Measurements from ENCODE around the gene APLF. TPM values are rescaled to one million over a fixed set of nuclear protein-coding genes. Genes with fewer than 3 reads are reported as not detected.

Gene APLF
- total RNA-seq, 1 donor from 2014 or later: 2.9 TPM

DNA sequence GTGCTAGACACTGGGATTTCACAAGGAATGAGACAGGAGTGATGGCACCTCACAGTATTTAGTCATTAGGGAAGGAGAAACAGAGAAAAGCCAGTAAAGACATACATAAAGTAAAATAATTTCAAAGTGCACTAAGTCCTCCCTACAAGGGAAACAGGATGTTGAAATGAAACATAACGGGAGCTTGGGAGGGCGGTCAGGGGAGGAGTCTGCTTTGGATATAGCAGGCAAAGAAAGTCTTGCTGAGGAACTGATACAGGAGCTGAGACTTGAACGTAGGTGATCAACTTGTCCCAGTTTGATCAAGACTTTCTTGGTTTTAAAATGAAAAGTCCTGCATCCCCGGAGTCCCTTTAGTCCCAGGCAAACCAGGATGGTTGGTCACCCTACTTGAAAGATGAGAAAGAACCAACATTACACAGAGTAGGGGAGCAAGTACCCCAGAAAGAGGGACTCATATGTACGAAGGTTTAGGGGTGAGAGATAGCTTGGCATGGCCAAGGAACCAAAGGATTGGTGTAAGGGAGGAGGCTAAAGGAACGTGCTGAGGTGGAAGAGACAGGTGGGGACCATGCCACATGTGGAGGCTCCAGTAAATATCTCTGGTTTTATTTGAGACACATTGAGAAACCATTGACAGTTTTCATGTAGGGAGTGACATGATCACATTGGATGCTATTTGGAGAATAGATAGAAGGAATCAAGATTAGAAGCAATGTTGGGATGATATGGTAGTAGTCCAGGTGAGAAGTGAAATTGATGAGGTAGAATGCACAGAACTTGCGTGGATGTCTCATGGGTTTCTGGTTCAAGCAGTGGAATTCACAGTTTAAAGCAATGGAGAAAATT lies 28.7 kb upstream of the APLF start:
- intact Hi-C loops (cut with micrococcal nuclease): no loop called here

DNA sequence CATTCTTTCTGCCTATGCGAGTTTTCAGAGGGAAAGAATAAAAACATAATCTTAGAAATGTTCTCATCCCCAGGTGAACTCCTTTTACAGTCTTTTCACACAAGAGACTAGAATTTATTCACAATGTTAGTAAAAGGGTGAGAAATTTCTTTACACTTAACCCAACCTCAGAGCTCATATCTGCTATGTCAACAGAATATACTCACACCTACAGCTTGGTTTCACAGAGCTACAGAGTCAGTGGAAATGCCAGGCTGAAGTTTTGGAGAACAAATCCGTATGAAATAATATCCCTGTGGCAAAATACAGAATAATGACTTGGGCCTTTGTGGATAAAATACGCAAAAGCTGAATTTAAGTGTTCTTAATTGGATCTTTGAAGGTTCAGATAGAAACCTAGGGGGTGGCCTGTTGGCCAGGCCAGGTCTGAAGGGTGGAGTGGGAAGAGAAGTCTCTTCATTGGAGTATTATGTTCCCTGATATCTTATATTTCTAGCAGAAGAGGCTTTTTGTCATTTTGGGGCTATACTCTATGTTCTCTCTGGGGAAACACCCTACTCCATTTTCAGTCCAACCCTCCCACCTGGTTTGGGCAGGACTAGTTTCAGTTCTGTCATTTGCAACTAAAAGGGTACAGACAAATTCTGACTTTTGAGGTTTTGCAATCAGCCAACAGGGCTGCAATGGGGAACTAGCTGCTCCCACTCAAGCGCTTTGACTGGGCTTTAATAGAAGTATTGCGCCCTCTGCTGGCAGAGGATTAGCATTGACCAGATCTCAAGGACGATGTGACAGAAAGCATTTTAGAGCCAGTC lies 26.0 kb upstream of the APLF start:
- intact Hi-C loops (cut with micrococcal nuclease): loop anchor here (1.0 to 10.0 kb wide), 5 partner anchors 64 to 319 kb away; partner anchors contain the start of gene PPP3R1

DNA sequence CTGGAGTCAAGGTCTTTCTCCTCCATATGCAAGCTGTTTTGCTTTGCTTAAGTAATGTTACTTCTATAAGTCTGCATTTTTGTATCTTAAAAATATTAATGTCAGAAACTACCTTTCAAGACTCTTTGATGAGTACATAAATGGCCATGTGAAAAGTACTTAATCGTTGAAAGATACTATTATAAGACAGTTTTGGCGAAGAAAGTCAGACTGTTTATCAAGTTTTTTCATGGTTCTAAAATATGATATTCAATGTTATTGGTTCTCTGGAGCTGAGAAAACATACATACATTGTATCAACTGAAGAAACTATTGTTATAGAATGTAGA lies 25.4 kb upstream of the APLF start:
- intact Hi-C loops (cut with micrococcal nuclease): loop anchor here (1.0 to 10.0 kb wide), 5 partner anchors 65 to 320 kb away; partner anchors contain the start of gene PPP3R1

DNA sequence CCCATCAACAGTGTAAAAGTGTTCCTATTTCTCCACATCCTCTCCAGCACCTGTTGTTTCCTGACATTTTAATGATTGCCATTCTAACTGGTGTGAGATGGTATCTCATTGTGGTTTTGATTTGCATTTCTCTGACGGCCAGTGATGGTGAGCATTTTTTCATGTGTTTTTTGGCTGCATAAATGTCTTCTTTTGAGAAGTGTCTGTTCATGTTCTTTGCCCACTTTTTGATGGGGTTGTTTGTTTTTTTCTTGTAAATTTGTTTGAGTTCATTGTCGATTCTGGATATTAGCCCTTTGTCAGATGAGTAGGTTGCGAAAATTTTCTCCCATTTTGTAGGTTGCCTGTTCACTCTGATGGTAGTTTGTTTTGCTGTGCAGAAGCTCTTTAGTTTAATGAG lies 21.0 kb upstream of the APLF start:
- intact Hi-C loops (cut with micrococcal nuclease): loop anchor here (10.0 kb wide), 1 partner anchor 162 kb away; no protein-coding TSS in a partner anchor

DNA sequence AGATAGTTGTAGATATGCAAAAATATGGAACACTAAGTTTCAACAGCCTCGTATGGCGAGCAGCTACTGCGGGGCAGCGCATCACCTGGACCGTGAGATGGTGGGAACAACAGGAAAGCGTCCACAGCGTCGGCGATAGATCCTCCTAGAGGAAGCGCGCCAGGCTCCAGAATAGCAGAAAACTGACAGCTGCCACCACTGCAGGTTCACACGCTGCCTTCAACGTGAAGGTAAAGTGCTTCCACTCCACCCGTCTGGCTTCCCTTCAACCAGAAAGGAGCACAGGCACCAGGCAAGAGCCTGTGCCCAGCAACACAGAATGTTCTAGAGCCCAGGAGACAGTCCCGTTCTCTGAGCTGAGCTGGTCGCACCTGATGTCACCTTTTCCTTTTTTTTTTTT lies 20.3 kb upstream of the APLF start:
- intact Hi-C loops (cut with micrococcal nuclease): loop anchor here (10.0 kb wide), 1 partner anchor 162 kb away; no protein-coding TSS in a partner anchor

DNA sequence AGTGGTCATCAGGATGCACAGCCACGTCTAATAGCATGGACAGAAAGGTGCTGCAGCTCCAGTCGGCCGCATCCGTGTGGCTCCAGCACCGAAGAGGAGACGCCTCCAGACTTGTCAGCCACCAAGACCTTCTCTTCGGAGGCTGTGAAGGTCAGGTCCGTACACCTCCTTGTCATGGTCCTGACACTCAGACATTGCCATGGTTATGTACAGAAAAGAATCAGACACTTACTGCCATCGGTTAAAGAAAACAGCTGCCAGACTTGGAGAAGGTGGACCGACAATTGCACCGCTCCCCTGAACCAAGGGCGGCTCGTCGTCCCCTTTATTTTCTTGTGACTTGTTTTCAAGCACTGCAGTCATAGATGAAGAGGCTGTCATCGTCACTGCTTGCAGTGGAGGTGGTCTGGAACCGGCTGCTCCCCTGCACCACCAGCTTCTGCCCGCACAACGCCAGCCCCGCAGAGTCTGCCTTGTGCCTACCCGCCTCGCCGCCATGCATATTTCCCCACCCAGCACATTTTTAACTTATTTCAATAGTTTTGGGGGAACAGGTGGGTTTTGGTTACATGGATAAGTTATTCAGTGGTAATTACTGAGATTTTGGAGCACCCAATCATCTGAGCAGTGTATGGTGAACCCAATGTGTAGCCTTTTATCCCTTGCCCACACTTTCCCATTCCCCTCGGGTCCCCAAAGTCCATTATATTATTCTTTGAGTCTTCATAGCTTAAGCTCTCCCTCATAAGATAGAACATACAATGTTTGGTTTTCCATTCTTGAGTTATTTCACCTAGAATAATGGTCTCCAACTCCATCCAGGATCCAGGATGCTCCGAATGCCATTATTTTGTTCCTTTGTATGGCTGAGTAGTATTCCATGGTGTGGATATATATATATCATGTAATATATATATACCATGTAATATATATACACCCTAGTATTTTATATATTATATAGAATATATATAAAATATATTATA lies 18.4 kb upstream of the APLF start:
- intact Hi-C loops (cut with micrococcal nuclease): loop anchor here (10.0 kb wide), 1 partner anchor 164 kb away; no protein-coding TSS in a partner anchor

DNA sequence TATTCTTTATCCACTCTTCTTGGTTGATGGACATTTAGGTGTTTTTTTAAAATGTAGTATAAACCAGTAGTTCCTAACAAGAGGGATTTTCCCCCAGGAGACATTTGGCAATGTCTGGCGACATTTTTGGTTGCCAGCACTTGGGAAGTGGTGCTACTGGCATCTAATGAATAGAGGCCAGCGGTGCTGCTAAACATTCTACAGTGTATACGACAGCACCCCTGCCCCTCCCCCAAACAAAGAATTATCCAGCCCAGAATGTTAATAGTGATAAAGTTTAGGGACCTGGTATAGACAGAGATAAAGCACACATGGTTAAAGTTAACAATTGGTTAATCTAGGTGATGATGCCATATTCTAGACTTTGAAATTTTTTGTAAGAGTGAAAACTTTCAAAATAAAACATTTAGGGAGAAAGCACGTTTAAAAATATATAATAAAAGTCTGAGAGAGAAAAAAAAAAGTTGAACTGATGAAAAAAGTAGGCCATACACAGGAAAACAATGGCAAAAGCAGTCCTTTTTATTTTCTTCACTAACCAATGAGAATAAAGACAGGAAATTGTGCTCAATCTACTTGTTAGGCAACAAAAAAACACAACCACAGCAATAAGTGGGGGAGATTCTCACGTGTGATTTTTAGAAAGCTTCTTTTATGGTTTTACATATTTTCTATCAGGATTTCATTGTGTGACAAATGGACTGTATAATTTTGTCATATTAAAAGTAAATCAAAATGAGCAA lies 15.1 kb upstream of the APLF start:
- intact Hi-C loops (cut with micrococcal nuclease): loop anchor here (5.0 kb wide), 1 partner anchor 65 kb away; no protein-coding TSS in a partner anchor

DNA sequence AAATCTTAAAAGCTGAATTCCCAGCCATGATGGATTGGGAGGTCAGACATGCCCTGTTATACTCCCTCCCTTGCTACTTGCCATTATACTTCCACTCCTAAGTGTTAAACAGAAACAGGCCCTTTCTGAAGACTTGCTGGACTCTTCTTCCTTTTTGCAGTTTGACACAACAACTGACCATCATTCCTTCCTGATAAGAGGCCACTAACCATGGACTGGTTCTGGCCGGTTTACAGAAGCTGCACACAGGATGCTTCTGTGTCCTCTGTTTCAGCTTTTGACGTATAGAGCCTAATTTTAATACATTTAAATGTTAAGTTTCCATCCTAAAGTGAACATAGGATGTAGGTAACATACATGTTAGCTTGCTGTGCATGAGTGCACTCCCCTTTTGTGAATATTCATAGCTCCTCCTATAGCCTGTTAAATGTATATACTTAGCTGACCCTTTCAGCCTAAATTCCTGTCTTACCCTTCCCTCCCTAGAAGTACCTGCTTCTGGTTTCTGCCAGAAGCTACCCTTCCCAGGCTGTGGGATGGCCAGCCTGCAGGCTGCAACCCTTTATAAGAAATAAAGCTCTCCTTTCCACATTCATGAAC lies 13.5 kb upstream of the APLF start:
- intact Hi-C loops (cut with micrococcal nuclease): loop anchor here (5.0 kb wide), 1 partner anchor 63 kb away; no protein-coding TSS in a partner anchor

DNA sequence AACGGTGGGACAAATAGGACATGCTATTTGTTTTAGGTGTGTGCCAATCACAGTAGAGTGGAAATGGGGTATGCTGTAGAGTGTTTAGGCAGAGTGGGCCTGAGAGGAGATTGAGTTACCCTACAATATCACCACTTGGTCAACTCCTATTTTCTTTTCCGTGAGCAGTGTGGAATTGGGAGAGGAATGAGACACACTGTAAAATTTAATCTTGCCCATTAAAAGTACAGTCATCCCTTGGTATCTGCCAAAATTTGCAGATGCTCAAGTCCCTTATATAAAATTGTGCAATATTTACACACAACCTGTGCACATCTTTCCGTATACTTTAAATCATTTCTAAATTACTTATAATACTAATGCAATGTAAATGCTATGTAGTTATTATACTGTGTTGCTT lies 12.7 kb upstream of the APLF start:
- intact Hi-C loops (cut with micrococcal nuclease): loop anchor here (5.0 kb wide), 1 partner anchor 63 kb away; no protein-coding TSS in a partner anchor

DNA sequence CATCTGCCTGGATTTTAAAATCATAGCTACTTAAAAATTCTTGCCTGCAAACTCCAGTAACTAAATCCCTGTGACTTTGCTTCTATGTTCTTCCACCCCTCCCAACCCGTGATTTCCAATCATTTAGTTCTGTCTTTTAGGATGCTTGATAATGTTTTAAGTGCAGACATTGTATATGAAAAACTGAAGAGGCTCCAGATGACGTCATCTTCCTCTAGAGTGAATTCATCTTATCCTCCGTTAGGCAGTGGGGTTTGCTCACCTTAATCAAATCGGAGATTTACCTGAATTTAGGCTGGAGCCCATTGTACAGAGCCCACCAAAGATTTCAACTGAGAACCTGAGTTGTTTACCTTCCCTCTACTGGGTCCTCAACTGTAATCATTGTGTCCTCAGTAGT lies 11.2 kb upstream of the APLF start:
- intact Hi-C loops (cut with micrococcal nuclease): no loop called here

DNA sequence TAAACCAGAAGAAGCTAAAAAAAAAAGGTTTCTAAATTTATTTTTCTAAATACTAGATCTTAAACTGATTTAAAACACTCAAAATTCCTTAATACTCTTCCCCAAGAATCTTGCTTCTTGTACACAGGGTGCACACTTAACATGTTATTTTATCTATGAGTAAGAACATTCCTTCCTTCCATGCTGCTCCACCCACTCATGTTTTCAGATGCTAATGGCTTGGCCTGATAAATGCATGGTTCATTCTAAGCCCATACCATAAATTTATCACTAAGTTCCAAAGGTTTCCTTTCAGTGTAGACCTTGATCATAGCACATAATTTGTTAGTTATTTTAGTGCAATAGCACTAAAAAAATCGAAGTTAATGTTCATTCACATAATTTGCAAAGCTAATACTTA lies 8.4 kb upstream of the APLF start:
- intact Hi-C loops (cut with micrococcal nuclease): no loop called here

DNA sequence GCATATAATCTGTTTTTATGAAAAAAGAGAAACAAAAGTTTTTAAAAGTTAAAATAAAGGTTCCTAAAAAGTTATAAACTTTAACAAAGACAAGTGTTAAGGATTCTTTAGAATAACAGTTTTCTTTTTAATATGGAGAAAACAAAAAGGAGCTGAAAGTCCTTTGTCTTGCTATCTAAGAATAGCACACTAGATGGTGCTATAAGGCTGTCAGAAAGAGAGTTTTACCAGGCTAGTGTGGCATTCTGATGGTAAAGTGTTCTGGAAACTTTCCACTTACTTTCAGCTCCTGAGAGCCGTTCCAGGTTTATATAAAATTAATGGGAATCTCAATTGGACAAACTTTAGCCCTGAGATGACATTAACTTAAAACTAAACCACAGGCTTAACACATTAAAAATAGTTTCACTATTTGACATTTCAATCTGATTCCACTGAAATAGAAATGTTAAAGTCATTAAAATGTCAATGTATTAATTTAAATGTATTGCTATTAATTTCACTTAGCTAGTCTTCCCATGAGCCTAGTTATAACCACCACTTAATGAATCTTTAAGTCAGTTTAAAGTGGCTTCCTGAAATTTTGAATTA lies 4.0 kb upstream of the APLF start:
- intact Hi-C loops (cut with micrococcal nuclease): loop anchor here (1.0 to 2.0 kb wide), 5 partner anchors 132 to 843 kb away; no protein-coding TSS in a partner anchor

DNA sequence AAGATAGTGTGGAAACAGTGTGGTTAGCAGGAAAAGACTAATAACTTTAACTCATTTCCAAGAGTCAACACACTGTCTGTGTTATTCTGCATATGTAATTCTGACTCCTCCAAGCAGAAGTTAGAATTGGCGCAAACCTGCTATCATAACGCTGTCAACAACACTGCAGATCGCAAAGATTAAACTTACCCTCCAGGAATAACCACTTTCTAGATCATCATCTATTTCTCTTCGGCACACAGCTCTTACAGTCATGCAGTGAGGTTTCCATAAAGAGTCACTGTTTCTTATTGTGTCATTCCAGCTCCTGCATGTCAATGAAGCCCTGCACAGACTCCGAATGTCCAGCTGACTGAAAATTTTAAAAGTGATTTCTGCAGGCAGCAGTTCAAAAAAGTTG lies 2.7 kb upstream of the APLF start:
- intact Hi-C loops (cut with micrococcal nuclease): no loop called here

DNA sequence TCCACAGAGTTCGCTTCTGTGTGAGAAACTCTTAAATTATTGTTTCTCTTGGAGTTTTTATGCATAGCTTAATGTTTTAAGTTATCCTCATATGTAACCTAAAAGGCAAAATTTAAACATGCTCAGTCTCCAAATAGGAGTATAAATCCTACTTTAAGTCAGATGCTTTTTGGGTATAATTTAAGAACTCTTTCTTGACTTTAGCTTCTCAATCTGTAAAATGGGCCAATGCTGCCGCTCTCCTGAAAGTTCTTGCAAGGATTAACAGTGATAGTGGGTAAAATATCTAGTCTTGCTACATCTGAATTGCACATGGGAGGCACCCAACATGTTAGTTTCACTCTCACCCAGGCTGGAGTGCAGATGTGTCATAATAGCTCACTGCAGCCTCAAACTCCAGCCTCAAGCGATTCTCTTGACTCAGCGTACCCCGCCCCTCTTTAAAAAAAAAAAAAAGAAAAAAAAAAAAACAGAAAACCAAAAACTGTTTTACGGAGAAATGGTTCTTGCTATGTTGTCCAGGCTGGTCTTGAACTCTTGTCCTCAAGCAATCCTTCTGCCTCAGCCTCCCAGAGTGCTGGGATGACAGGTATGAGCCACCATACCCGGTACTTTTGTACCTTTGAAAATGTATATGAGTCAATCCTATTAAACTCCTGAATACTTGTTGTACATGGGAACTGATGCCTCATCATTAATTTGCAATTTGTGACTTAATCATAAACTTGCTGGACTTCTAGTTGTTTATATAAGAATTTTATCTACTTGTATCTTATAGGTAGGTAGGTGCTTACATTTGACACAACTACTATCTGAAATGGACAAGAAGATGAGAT lies 2.1 kb upstream of the APLF start:
- intact Hi-C loops (cut with micrococcal nuclease): no loop called here

DNA sequence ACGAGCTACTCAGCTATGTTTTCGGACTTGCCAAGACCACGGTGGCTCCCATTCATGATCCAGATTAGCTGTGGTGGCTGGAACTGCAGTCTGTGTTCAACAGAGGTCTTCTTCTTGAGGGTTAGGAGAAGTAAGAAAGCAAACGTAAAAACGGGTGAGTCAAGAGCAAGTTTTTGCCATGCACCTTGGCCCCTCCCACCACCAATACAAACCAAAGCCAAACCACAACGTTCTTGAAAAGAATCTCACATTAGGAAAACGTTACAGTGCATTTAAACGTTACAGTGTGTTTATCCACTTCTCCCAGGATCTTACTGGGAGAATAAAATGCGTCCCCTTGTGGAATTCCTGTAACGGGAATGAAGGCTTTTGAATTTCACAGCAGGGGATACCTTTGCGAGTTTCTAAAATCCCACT lies 1.0 kb upstream of the APLF start:
- intact Hi-C loops (cut with micrococcal nuclease): loop anchor here (2.0 kb wide), 3 partner anchors 186 to 920 kb away; partner anchors contain the start of gene GFPT1

DNA sequence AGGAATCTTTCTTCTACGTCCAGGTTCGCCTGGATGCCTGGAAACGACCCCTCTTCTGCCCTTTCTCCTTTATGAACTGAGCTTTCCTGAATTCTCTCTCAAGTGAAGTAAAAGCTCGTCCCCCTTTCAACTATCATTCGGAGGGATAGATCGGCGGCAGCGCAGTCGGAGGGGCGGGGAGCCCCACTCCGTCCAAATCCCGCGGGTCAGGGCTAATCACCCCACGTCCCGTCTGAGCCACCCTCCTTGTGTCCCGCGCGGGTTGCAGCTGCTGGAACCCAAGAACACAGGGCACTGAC lies 658 bp upstream of the APLF start:
- intact Hi-C loops (cut with micrococcal nuclease): loop anchor here (1.0 to 2.0 kb wide), 8 partner anchors 21 to 920 kb away; partner anchors contain the start of genes GFPT1, PNO1 and PPP3R1

DNA sequence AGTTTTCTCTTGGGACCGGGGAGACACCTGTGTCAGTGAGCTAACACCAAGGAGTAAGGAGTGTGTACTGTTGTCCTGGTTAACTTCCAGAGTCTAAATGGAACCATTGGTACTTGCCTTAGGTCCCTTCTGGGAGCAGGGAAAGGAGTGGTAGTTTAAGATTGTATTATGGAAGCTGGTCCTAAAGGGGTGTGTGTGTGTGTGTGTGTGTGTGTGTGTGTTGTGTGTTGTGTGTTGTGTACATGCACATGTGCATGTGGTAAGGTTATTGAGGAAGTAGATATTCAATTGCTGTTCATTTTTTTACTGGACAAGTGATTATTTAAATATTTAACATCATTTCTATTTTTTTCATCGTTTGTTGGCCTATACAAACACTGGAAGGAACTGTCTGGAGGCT lies 1.4 kb downstream of the APLF start:
- intact Hi-C loops (cut with micrococcal nuclease): no loop called here

DNA sequence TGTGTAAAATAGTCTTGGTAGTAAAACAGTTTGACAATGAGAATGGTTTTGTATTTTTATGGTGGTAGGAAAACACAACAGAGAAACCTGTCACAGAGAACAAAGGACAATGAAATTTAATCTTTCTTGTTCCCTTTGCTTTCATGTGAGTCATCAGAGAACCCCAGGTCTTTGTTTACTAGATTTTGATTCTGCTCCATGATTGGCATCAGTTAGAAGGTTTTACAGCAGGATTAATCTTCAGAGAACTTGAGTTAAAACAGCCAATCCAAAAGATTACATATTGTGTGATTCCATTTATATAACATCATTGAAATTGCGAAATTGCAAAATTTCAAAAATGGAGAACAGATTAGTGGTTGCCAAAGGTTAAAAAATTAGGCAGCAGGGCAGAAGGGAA lies 2.5 kb downstream of the APLF start:
- intact Hi-C loops (cut with micrococcal nuclease): no loop called here

Measured in T-helper 2 cell treated with Interferon-gamma antibody and Interleukin-4, amounts not matched to agents 100 ng/mL and 5 ng/mL, for 36 hours (primary cell).